22Rv1 (cell line): ENCODE results near the gene MTREX.

ENCODE experiments used
- CTCF ChIP-seq: fragments of 450-650 bp; IDR thresholded peaks from 2 replicates; pipeline ENCODE4 v1.5.1; 2017; ENCODE audit warnings: mild to moderate bottlenecking
- ZFX ChIP-seq: fragments of 450-650 bp; IDR thresholded peaks from 2 replicates; pipeline ENCODE4 v1.6.1; 2017; ENCODE audit warnings: antibody characterized with exemption, borderline replicate concordance

- TF ChIP-seq CTCF, result no peak
- no peak for TF ChIP-seq ZFX
Measured at GRCh38 chr5:55303238-55303690, 4.5 kb upstream of the MTREX start.
